HG02798 (cell line): ENCODE measurements around the gene INPP5E.

ENCODE experiments used
- ATAC-seq: cut with Tn5 transposase; IDR thresholded peaks from one replicate; pipeline ENCODE4 v1.9.1; 2021; ENCODE audit warnings: mild to moderate bottlenecking; ENCODE audit not compliant: unreplicated experiment, poor library complexity

The INPP5E gene

DNA sequence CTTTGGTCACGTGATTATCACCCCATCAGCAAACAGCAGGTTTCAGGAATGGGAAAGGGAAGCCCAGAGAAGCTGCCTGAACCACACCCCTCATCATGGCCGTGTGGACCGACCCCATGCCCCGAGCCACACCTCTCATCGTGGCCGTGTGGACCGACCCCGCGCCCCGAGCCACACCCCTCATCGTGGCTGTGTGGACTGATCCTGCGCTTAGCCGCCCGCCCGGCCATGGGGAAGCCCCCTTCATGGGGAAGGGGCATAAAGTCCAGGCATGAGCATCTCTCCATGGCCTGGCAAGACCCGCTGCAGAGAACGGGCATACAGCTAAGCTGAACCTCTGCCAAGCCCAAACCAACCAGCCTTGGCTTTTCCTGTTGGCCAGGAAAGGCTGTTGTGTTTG, 46.1 kb downstream of the INPP5E start:
- no peak for ATAC-seq

DNA sequence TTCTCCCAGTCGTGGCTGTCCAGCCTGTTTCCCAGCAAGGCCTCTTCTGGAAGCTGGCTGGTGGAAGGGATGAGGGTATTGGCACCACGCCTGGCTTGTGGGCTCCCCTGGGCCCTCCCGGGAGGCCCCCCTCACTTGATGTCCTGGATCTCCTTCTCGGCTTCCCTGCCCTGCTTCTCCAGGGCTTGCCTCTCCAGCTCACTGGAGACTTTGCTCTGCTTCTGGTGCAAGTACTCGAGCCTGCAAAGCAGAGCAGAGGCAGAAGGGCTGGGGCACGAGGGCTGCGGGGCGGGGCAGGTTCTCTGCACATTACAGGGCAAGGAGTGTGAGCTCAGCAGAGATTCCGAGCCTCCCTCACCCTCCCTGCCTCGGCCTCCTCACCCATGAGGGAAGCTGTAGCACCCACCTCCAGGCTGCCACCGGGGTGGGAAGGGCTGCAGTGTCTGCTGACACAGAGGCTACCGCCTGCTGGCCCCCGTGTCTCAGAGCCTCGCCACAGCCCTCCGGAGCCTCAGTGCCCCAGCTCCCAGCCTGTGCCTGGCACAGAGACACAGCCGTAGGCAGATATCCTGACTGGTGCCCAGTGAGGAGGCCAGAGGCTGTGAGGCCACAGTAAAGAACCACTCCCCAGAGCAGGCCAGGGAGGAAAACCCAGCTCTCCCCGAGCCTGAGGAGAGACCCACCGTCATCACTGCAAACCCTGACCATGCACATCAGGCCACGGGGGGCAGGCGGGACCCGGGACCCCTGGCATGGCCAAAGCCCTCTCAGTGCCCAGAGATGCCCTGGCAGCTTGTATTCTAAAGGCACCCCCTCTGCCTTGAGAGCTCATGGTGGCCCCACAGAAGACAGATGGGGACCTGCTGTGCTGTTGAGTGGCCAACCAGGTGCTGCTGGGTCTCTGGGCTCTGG, 46.9 kb downstream of the INPP5E start:
- no peak for ATAC-seq

DNA sequence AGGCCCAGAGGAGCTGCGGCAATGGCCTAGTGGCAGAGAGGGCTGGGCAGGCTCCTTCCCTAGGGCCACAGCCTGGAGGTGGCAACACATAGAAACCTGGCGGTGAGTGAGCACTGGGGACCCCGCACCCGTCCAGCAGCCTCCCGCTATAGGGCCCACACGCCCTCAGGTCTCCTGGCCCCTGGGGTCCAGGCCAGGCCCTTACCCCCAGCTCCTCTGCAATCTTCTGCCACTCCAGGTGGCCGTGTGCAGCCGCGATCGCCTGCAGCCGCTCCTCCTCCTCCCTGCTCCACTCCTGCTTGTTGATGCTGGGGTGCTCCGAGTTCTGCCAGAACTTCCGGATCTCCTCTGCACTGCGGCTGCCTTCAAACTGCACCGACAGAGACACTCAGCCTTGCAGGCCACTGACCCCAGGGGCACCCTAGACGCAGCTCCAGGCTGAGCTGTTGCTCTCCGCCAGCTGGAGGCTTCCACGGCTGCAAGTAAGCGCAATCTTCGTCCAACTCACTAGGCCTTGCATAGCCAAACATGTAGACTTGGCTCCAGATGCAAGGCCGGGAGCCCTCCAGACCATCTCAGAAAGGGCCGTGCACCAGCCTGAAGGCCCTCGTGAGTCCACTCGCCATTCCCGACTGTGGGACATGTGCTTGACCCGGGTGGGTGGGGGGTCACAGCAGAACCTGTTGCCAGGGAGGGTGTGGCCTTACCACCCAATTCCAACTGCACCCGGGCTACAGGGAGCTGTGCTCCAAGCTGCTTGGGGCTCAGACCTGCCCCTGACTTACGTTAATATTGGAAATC, 47.7 kb downstream of the INPP5E start:
- no peak for ATAC-seq

DNA sequence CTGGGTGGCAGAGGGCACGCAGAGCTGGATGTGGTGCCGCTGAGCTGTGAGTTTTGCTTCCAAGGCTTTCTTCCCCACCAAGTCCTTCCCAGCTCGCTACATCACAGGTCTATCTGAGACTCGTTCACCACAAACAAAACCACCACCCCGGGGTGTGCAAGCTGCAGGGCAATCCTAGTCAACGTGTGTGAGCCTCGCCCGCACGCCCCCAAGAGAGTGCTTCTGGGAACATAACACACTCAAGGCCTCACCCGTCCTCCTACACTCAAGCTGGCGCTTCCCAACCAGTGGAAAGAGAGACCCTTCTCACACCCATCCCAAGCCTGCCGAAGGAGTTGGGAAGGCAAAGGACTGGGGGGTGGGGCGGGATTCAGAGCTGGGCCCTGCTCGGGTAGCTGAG, 50.2 kb downstream of the INPP5E start:
- ATAC-seq = no peak

DNA sequence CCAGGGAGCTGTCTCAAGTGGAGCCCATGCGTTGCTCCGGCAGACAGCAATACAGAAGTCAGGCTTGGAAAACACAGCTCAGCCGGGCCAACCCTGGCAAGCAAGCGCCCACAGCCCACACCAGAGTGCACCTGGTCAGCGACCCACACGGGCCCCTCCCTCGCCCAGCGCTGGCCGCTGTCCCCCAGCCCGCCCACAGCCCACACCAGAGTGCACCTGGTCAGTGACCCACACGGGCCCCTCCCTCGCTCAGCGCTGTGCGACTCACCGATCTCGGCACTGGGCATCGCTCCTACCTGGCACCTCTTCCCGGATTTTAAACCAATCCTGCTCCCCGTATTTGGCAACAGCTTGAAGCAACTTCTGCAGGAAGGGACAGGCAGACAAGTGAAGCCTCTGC, 52.4 kb downstream of the INPP5E start:
- no peak for ATAC-seq

DNA sequence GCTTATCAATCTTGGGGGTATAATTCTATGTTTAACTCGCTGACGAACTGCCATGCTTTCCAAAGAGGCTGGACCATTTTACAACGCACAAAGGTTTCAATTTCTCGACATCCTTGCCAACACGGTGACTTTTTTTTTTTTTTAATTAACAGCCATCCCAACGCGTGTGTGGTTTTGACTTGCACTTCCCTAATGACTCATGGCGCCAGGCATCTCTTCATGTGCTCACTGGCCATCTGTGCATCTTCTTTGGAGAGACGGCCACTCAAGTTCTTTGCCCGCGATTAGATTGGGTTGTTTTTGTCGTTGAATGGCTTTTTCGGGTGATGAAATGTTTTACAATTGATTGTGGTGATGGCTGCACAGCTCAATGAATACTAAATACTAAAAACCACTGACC, 53.6 kb downstream of the INPP5E start:
- no peak for ATAC-seq

DNA sequence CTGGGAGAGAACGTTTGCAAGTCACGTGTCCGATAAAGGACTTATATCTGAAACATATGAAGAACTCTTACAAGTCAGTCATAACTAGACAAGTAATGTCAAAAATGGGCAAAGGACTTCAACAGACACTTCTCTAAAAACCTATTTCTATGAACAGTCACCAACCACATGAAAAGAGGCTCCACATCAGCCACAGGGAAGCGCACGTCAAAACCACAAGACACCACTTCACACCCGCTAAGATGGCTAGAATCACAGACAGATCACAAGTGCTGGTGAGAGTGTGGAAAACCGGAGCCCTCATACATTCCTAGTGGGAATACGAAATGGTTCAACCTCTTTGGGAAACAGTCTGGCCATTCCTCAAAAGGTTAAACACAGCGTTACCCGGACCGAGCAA, 54.6 kb downstream of the INPP5E start:
- ATAC-seq = no peak

DNA sequence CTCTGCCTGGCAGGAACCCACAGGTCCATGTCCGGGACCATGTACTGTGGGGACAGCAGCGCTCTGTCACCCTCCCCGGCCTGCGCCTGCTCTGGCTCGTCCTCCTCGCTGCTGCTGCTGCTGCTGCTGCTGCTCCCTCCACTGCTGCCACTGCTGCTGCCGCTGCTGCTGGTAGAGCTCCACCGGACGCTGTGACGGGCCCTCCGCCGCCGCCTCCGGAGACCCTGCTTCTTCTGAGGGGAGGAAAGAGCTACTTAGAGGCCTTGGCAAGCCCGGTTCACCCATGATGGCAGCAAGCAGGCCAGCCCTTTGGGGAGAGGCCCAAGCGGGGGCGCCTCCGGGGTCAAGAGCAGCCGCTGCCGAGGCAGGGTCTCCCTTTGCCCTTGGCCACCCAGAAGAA, 56.2 kb downstream of the INPP5E start:
- no peak for ATAC-seq

DNA sequence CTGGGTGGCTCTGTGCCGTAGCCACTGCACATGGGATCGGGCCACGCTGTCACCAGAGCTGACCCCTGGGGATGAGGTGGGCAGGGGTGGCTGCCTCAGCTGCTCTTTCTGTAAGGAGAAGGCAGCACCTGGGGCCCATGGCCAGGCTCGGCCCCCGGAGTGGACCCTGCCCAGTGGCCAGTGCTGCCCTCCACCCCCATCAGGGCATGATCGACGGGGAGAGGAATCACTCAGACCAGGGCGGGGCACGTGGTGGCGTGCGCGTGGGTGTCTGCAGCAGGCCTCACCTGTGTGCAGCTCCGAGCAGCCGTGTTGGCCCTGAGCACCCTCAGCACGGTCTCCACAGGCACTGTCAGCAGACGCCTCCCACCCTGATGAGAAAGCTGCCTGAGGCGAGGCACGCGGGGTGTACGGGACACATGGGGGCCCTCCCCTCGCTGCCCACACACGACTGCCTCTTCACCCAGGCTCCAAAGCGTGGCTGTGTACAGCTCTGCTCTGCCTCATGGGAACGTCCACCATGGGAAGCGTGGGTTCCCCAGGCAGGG, 57.6 kb downstream of the INPP5E start:
- ATAC-seq = no peak

DNA sequence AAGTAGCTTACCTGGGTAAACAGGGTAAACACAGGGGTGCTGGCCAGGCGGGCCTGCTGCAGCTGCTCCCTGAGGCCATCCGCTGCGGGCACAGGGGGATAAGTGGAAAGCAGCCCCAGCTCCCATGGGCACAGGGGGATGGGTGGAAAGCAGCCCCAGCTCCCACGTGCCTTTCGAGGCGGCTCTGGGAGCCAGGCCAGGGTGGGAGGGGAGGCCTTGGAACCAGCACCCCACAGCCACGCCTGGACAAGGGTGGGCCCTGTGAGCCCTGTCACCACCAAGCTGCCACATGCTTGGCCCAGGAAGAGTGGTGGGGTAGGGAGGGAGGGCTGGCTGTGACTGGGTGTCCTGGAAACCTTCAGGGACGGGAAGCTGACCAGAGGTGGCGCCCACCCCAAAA, 58.3 kb downstream of the INPP5E start:
- no peak for ATAC-seq

DNA sequence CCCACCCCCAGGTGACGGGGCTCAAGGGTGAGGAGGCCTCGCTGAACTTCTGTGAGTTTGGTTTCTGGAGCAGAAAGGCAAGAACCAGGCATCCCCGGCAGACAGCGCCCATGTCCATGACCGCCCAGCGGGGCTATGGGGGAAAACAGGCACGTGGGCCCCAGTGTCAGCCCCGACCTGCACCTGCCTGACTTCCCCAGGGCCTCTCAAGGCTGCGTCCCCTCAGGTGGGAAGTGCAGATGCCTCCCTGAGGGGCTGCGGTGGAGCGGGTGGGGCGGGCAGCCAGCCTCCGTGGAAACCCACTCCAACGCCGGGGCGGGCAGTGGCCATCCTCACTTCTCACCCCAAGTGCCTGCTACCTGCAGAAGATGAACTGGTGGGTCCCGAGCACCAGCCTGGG, 59.3 kb downstream of the INPP5E start:
- ATAC-seq = no peak

DNA sequence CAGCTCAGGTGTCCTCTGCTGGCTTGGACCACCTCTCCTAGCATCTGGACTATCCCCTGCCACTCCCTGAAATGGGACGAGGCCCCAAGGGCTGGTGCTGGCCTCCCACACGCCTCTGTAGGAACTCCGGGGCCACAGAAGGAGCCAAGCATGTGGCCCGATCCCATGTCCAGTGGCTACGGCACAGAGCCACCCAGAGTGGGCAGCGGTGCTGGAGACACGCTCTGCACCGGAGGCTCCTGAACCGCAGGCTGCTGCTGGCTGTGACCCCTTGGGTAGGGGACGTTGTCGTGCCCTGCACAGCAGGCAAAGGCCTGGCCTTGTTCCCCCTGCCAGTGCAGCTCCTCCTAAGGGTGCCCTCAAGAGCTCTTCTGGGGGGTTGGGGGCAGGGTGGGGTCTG, 59.8 kb downstream of the INPP5E start:
- no peak for ATAC-seq

DNA sequence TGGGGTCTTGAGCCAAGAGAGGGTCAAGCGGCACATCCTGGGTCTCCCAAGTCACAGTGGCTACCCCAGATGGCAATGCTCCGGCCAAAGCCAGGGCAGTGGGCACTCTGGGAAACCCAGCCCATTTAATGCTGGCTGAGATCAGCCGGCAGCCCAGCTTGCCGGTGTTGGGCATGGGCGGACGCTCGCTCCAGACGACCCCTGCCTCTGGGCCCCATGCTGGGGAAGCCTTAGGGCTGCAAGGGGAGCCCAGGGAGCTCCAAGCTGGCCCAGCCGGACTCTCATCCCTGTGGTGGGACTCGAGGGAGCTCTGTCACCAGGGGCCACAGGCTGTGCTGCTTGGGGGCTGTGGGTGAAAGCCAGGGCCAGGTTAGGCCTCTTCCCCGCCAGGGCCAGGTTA, 60.2 kb downstream of the INPP5E start:
- ATAC-seq = no peak

DNA sequence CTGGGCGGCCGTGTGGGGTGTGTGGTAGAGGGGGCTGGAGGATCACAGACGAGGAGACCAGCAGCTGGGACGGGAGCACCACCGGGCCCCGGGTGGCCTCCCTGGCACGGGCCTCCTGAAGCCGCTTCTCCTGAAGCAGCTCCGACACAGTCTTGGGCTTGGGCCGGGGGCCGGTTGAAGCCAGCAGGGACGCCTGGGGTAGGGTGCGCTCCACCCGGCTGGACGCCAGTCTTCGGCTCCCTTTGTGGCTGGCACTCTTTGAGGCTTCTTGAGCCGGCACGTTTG, 60.7 kb downstream of the INPP5E start:
- no peak for ATAC-seq
